Retina (tissue), 1 donor: Measurements from ENCODE around the gene SLC6A16.
"Not testable (repeated sequence)": the region's sequence is repeated elsewhere in the genome, so short reads cannot be mapped to it uniquely, and the experiment has no call there.

ENCODE experiments used
- DNase-seq: peaks from one replicate; pipeline ENCODE4 v3.0.0-alpha.2; 2016

SLC6A16 gene

GRCh38 chr19:49324801-49325576, at the start of gene SLC6A16:
Gene SLC6A16 (minus strand): TSS chr19:49325191. CDS start chr19:49311347, 13,844 bp downstream.
- DNase-seq = no peak

DNA sequence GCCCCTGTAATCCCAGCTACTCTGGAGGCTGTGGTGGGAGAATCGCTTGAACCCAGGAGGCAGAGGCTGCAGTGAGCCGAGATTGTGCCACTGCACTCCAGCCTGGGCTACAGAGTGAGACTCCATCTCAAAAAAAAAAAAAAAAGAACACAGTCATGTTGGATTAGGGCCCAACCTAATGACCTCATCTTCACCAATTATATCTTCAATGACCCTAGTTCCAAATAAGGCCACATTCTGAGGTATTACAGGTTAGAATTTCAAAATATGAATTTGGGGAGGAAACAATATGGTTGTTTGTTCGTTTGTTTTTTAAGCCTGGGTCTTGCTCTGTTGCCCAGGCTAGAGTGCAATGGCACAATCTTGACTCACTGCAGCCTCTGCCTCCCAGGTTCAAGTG, 48.2 kb upstream of the SLC6A16 start:
- DNase-seq = not testable (repeated sequence)

- DNase-seq = no peak
These were observed 46.2 kb upstream of the SLC6A16 start for GRCh38 chr19:49371184-49371583.

- DNase-seq = no peak
These were observed 43.8 kb upstream of the SLC6A16 start for GRCh38 chr19:49368711-49369358.

- no peak for DNase-seq
These were observed 41.1 kb upstream of the SLC6A16 start for GRCh38 chr19:49366110-49366509.

- no peak for DNase-seq
These were observed 39.2 kb upstream of the SLC6A16 start for GRCh38 chr19:49364083-49364737.

DNA sequence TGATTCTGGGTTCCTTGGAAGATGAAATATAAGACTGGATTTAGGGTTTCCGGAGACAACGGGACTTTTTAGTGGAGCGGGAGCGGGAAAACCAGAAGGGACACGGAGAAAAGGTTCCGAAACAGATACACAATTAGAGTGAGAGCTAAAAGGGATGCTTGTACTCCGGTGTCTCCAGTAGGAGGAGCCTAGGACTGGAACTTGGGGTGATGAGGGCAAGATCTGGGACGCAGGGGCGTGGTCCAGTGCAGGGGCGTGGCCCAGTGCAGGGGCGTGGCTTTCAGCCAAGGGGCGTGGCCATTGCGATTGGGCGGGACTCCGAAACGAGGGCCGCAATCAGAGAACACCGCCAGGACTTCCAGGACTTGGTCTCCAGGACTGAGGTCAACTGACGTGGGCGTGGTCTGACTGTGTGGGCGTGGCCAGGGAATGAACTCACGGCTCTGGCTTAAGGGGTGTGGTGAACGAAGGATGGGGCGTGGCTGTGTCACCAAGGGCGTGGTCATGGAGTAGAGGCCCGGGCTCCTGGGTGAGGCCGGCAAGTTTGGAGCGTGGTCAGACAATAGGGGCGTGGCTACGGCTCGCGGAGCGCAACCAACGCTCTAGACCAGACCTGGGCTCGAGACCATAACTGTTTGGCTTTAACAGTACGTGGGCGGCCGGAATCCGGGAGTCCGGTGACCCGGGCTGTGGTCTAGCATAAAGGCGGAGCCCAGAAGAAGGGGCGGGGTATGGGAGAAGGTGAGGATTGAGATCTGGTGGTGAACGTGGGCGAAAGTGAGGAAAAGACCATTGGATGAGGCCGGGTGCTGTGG, 38.5 kb upstream of the SLC6A16 start, which contains the start of gene DKKL1:
TSS of gene DKKL1 (plus strand) at position 610 of the 815 bp plus-strand sequence. CDS start at position 732, 122 bp downstream.
- peak; percentile 98 for DNase-seq

DNA sequence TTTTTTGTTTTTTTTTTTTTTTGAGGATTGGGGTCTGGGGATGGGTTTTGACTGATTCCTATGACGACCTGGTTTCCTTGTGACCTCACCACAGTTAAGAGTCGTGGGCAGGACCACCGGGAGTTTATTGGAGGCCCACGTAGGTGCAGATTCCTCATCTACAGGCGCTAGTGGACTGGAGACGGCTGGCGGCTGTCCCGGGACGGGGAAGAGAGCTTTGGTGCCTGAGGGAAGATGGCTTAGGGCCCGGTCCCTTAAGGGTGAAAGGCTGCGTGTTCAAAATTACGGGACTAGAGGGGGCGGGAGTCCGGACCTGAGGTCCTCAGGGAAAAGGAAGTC, 37.9 kb upstream of the SLC6A16 start:
- DNase-seq = no peak

- DNase-seq = peak; percentile 78
These were observed 37.3 kb upstream of the SLC6A16 start, which contains the start of gene TEAD2 for GRCh38 chr19:49362048-49362928. Gene TEAD2 (minus strand): TSS chr19:49362416. CDS start chr19:49360075, 2,341 bp downstream.

DNA sequence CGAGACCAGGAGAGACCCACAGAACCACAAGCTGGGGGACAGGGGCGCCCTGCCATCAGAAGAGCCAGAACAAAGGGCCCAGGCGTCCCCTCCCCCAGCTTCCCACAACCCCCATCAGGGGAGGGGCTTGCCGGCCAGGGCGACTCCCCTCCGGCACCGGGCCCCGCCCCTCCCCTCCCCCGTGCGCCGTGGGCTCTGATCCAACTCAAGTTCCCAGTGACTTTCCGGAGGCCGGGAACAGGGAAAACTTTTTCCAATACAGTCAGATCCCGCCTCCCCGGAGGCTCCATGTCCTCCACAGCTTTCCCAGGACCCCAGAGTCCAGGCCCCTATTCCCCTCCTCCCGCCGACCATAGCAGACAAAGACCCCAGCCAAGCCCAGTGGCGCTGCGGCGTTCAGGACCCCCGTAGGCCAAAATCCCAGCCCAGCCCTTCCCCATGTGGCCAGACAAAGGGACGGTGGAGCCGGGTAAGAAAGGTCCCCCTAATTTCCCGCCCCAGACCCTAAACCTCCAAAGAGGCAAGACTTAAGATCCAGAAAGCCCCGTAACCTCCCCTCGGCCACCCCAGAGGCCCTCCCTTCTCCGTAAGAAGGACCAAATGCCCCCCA, 36.6 kb upstream of the SLC6A16 start:
- DNase-seq = peak; percentile 83

GRCh38 chr19:49359851-49360820, 35.1 kb upstream of the SLC6A16 start:
- DNase-seq = no peak

DNA sequence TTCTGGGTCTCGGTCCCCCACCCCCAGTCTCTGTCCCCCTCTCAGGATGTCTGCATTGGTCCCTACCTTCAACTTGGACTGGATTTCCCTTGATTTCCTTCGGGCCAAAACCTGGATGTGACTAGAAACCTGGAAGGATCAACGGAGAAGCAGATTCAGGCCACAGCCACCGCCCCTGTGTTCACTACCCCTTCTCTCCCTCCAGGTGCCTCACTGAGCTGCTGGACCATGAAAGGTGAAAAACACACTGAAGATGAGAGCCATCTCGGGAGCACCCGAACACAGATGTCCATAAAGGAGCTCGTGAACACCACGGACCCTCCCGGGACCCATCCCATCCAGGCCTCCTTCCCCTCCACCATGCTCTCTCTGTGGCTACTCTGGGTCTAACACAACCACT, 32.2 kb upstream of the SLC6A16 start:
- no peak for DNase-seq

GRCh38 chr19:49356382-49356781, 31.4 kb upstream of the SLC6A16 start:
- DNase-seq = no peak

DNA sequence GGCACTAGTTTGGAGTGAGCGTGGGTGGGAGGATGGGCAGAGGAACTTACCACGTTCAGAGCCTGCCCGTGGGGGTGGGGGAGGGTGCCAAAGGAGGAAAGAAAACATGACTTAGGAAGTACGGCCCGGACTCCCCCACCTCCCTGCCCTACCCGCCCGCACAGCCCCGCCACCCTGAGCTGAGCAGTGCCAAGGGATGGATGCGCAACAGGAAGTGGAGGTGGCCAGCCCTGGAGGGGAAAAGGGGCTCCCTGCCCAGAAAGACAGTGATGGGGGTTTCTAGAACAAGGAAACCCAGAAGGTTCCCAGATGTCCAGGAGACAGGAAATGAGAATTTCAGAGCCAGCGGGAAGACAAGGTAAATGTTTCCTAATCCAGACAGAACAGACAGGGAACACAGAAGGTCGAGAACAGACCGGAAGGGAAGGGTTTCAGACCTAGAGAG, 30.9 kb upstream of the SLC6A16 start:
- no peak for DNase-seq

GRCh38 chr19:49349567-49349966, 24.6 kb upstream of the SLC6A16 start:
- DNase-seq = no peak

DNA sequence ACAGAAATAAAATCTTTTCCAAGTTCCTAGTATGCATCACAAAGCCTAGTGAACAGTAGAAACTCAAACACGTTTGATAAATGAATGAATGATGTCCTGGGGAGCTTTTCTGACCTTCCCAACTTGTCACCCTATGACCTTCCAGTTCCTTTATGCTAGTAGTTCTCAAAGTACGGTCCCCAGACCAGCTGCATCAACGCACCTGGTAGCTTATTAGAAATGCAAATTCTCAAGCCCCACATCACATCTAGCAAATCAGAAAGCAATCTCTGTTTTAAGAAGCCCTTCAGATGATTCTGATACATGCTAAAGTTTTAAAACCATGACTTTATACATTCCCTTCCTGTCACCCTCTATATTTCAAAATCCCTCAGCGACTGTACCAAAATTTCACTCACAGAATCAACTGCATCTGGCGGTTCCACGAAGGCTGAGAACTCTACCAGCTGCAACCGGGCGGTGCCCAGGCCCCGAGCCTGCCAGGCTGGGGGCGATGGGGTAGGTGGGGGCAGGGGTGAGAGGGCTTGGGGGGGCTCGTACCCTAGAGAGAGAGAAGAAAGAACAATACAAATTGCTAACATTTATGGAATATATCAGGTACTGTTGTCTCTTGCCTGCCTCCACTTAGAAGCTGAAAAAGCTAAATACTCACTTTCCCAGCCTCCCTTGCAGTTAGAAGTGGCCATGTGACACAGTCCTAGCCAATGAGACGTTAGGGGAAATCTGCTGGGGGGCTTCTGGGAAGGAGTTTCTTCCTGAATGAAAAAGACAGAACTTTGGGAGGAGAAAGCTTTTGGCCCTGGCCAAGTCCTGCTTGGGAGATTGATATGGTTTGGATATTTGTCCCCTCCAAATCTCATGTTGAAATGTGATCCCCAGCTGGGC, 23.6 kb upstream of the SLC6A16 start:
- DNase-seq = no peak

- DNase-seq = no peak
These were observed 22.8 kb upstream of the SLC6A16 start for GRCh38 chr19:49347835-49348234.

- DNase-seq = no peak
These were observed 22.2 kb upstream of the SLC6A16 start for GRCh38 chr19:49347191-49347590.
